ENCODE measurements around the gene PPP1R3E. TPM values are rescaled to one million over a fixed set of nuclear protein-coding genes. Genes with fewer than 3 reads are reported as not detected.

Gene PPP1R3E
- total and polyA plus RNA-seq, 2 of the 13 experiments (the other 11 are each of a cell fraction or from before 2014, with no cell fraction given): 16.5 to 26.5 TPM

GRCh38 chr14:23307146-23307530 lies 4.5 kb upstream of the PPP1R3E start (continued):
- no peak for TF ChIP-seq ZBTB49 (CRISPR knock-in tag; IDR thresholded peaks at IDR 0.05; ENCODE audit: borderline replicate concordance)
- TF ChIP-seq ZNF607 (CRISPR knock-in tag; IDR thresholded peaks at IDR 0.05; ENCODE audit: borderline replicate concordance): no peak
- no peak for TF ChIP-seq ATF7 (IDR thresholded peaks at IDR 0.05)
- TF ChIP-seq ATF7 (CRISPR knock-in tag; IDR thresholded peaks at IDR 0.05): no peak
- TF ChIP-seq ZNF230 (CRISPR knock-in tag; IDR thresholded peaks at IDR 0.05): no peak
- no peak for TF ChIP-seq CREBL2 (CRISPR knock-in tag; IDR thresholded peaks at IDR 0.05; ENCODE audit: borderline replicate concordance)
- no peak for TF ChIP-seq MXD3 (CRISPR knock-in tag; IDR thresholded peaks at IDR 0.05)
- no peak for TF ChIP-seq ZNF788 (CRISPR knock-in tag; IDR thresholded peaks at IDR 0.05; ENCODE audit: borderline replicate concordance)
- TF ChIP-seq THAP7 (CRISPR knock-in tag; IDR thresholded peaks at IDR 0.05): no peak
- TF ChIP-seq PAX8 (CRISPR knock-in tag; IDR thresholded peaks at IDR 0.05; ENCODE audit: borderline replicate concordance): no peak; the same call in 1 of the 2 replicates
- TF ChIP-seq TFDP2 (CRISPR knock-in tag; IDR thresholded peaks at IDR 0.05): no peak
- no peak for TF ChIP-seq ZSCAN9 (CRISPR knock-in tag; IDR thresholded peaks at IDR 0.05; ENCODE audit: borderline replicate concordance)
- no peak for TF ChIP-seq TRIM24 (CRISPR knock-in tag; IDR thresholded peaks at IDR 0.05)
- no peak for TF ChIP-seq JARID2 (CRISPR knock-in tag; IDR thresholded peaks at IDR 0.05; ENCODE audit: insufficient replicate concordance)
- TF ChIP-seq ZMAT3 (CRISPR knock-in tag; conservative IDR thresholded peaks at IDR 0.05): peak; percentile 25; the same call in 1 of the 2 replicates
- TF ChIP-seq TBX2 (CRISPR knock-in tag; IDR thresholded peaks at IDR 0.05; ENCODE audit: borderline replicate concordance): 0 out of 2 replicates have a peak, but pooled peaks have one; percentile 9
- TF ChIP-seq ZFP1 (CRISPR knock-in tag; IDR thresholded peaks at IDR 0.05): no peak
- no peak for TF ChIP-seq PHF21A (CRISPR knock-in tag; IDR thresholded peaks at IDR 0.05)
- no peak for TF ChIP-seq ZNF629 (CRISPR knock-in tag; conservative IDR thresholded peaks at IDR 0.05)
- TF ChIP-seq HNRNPK (IDR thresholded peaks at IDR 0.05; ENCODE audit: low read depth, low read length, poor library complexity, severe bottlenecking): no peak
- TF ChIP-seq AKAP8 (CRISPR knock-in tag; IDR thresholded peaks at IDR 0.05): no peak
- no peak; the same call in 1 of the 2 replicates for TF ChIP-seq ZNF446 (CRISPR knock-in tag; IDR thresholded peaks at IDR 0.05)
- TF ChIP-seq ZNF672 (CRISPR knock-in tag; IDR thresholded peaks at IDR 0.05): no peak
- TF ChIP-seq ZNF503 (CRISPR knock-in tag; IDR thresholded peaks at IDR 0.05): no peak
- TF ChIP-seq SP5 (CRISPR knock-in tag; IDR thresholded peaks at IDR 0.05; ENCODE audit: borderline replicate concordance, low read depth): no peak
